ENCODE results near the gene MAML3. TPM values are rescaled to one million over a fixed set of nuclear protein-coding genes. Genes with fewer than 3 reads are reported as not detected.

The MAML3 gene
- polyA plus RNA-seq, 1 donor (not counting 4 experiments of a cell fraction or from before 2014, with no cell fraction given), result 0.68 TPM

- Histone ChIP-seq H3K27ac (ENCODE audit: control insufficient read depth, insufficient read depth, low read length) (no peak overlapping the region), H3K4me3 (ENCODE audit: control insufficient read depth in 2 of 3, extremely low read depth in 1 of 3, insufficient read depth in 2 of 3, low read depth in 1 of 3, low read length in 3 of 3) (no peak overlapping the region), H3K4me2 (ENCODE audit: control insufficient read depth, extremely low read depth, insufficient read depth, low read depth, low read length) (peak overlapping the region; percentile 49), H2AFZ (ENCODE audit: control insufficient read depth, low read length) (peak overlapping the region; percentile 58), H3K9me1 (ENCODE audit: control insufficient read depth, extremely low read depth, insufficient read depth, low read length) (no peaks in the 10 kb centered on the region), H3K4me1 (ENCODE audit: control insufficient read depth, extremely low read depth, insufficient read depth, low read length) (peaks cover 9% of the 10 kb centered on the region), H3K9ac (ENCODE audit: control insufficient read depth, extremely low read depth, insufficient read depth, low read length) (no peak overlapping the region), H3K36me3 (ENCODE audit: control insufficient read depth in 2 of 2, extremely low read depth in 1 of 2, insufficient read depth in 2 of 2, low read length in 2 of 2) (no peaks in the 10 kb centered on the region), H3K79me2 (ENCODE audit: control insufficient read depth, insufficient read depth, low read length) (no peaks in the 10 kb centered on the region), H3K9me3 (ENCODE audit: control insufficient read depth, low read depth, low read length) (no peaks in the 10 kb centered on the region), H4K20me1 (ENCODE audit: control insufficient read depth, extremely low read depth, insufficient read depth, low read length) (no peaks in the 10 kb centered on the region), H3K27me3 (ENCODE audit: control insufficient read depth, extremely low read depth, insufficient read depth, low read length) (no peaks in the 10 kb centered on the region)
- TF ChIP-seq EZH2 (IDR thresholded peaks at IDR 0.05; ENCODE audit: low read length), result no peak
- TF ChIP-seq, protein P1, sequence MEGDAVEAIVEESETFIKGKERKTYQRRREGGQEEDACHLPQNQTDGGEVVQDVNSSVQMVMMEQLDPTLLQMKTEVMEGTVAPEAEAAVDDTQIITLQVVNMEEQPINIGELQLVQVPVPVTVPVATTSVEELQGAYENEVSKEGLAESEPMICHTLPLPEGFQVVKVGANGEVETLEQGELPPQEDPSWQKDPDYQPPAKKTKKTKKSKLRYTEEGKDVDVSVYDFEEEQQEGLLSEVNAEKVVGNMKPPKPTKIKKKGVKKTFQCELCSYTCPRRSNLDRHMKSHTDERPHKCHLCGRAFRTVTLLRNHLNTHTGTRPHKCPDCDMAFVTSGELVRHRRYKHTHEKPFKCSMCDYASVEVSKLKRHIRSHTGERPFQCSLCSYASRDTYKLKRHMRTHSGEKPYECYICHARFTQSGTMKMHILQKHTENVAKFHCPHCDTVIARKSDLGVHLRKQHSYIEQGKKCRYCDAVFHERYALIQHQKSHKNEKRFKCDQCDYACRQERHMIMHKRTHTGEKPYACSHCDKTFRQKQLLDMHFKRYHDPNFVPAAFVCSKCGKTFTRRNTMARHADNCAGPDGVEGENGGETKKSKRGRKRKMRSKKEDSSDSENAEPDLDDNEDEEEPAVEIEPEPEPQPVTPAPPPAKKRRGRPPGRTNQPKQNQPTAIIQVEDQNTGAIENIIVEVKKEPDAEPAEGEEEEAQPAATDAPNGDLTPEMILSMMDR (optimal IDR thresholded peaks at IDR 0.05 in 1 of 3, IDR thresholded peaks at IDR 0.05 in 1 of 3, conservative IDR thresholded peaks at IDR 0.05 in 1 of 3; ENCODE audit: extremely low read depth in 1 of 3, insufficient read depth in 2 of 3, low read length in 3 of 3), result no peak
- DNase-seq (ENCODE audit: low read depth, low spot score) (no peak), FAIRE-seq (peak; percentile 43)
- dilution Hi-C loops (cut with MboI; ENCODE audit: extremely low pct_ligation_motif_present, low sequenced_read_pairs), result no loop called here
Measured at GRCh38 chr4:139934708-139935195, 219.2 kb downstream of the MAML3 start.

- dilution Hi-C loops (cut with MboI; ENCODE audit: extremely low pct_ligation_motif_present, low sequenced_read_pairs), result no loop called here
- peaks cover 9% of the 10 kb centered on the region for H3K4me1 ChIP-seq (ENCODE audit: control insufficient read depth, extremely low read depth, insufficient read depth, low read length)
- no peaks in the 10 kb centered on the region for H4K20me1 ChIP-seq (ENCODE audit: control insufficient read depth, extremely low read depth, insufficient read depth, low read length)
- H3K9me3 ChIP-seq (ENCODE audit: control insufficient read depth, low read depth, low read length), result no peaks in the 10 kb centered on the region
- H3K27ac ChIP-seq (ENCODE audit: control insufficient read depth, insufficient read depth, low read length), result no peak overlapping the region
- H3K36me3 ChIP-seq (ENCODE audit: control insufficient read depth in 2 of 2, extremely low read depth in 1 of 2, insufficient read depth in 2 of 2, low read length in 2 of 2), result no peaks in the 10 kb centered on the region
- H3K9ac ChIP-seq (ENCODE audit: control insufficient read depth, extremely low read depth, insufficient read depth, low read length), result no peak overlapping the region
- DNase-seq (ENCODE audit: low read depth, low spot score) (no peak), FAIRE-seq (no peak)
- TF ChIP-seq EZH2 (IDR thresholded peaks at IDR 0.05; ENCODE audit: low read length), result no peak
- TF ChIP-seq, protein P1 (optimal IDR thresholded peaks at IDR 0.05 in 1 of 3, IDR thresholded peaks at IDR 0.05 in 1 of 3, conservative IDR thresholded peaks at IDR 0.05 in 1 of 3; ENCODE audit: extremely low read depth in 1 of 3, insufficient read depth in 2 of 3, low read length in 3 of 3), result no peak
- H3K4me2 ChIP-seq (ENCODE audit: control insufficient read depth, extremely low read depth, insufficient read depth, low read depth, low read length), result peak overlapping the region; percentile 49
- H3K9me1 ChIP-seq (ENCODE audit: control insufficient read depth, extremely low read depth, insufficient read depth, low read length), result no peaks in the 10 kb centered on the region
- H3K4me3 ChIP-seq (ENCODE audit: control insufficient read depth in 2 of 3, extremely low read depth in 1 of 3, insufficient read depth in 2 of 3, low read depth in 1 of 3, low read length in 3 of 3), result no peak overlapping the region
- no peaks in the 10 kb centered on the region for H3K79me2 ChIP-seq (ENCODE audit: control insufficient read depth, insufficient read depth, low read length)
- no peaks in the 10 kb centered on the region for H3K27me3 ChIP-seq (ENCODE audit: control insufficient read depth, extremely low read depth, insufficient read depth, low read length)
- H2AFZ ChIP-seq (ENCODE audit: control insufficient read depth, low read length), result no peak overlapping the region
Measured at GRCh38 chr4:139934057-139934707, 219.8 kb downstream of the MAML3 start.
